ENCODE data around the gene TMEM53.

TMEM53 gene

GRCh38 chr1:44647896-44648295, 26.4 kb downstream of the TMEM53 start:
- no peak for DNase-seq (ENCODE audit: low read depth)

GRCh38 chr1:44646261-44647110, 27.8 kb downstream of the TMEM53 start:
- no peak for DNase-seq (ENCODE audit: low read depth)

GRCh38 chr1:44645476-44646244, 28.6 kb downstream of the TMEM53 start:
- DNase-seq (ENCODE audit: low read depth) = no peak

GRCh38 chr1:44644806-44645205, 29.5 kb downstream of the TMEM53 start:
- no peak for DNase-seq (ENCODE audit: low read depth)

GRCh38 chr1:44643721-44644334, 30.5 kb downstream of the TMEM53 start:
- DNase-seq (ENCODE audit: low read depth) = no peak

- DNase-seq (ENCODE audit: low read depth) = no peak
Observed at GRCh38 chr1:44642925-44643324, 31.4 kb downstream of the TMEM53 start.

- no peak for DNase-seq (ENCODE audit: low read depth)
Observed at GRCh38 chr1:44642255-44642654, 32.0 kb downstream of the TMEM53 start.

GRCh38 chr1:44641126-44642102, 32.9 kb downstream of the TMEM53 start:
- no peak for DNase-seq (ENCODE audit: low read depth)

GRCh38 chr1:44640200-44640853, 34.0 kb downstream of the TMEM53 start:
- DNase-seq (ENCODE audit: low read depth) = no peak

GRCh38 chr1:44637702-44638411, 36.4 kb downstream of the TMEM53 start:
- DNase-seq (ENCODE audit: low read depth) = no peak

- no peak for DNase-seq (ENCODE audit: low read depth)
Observed at GRCh38 chr1:44636688-44637598, 37.3 kb downstream of the TMEM53 start.

- DNase-seq (ENCODE audit: low read depth) = no peak
Observed at GRCh38 chr1:44636083-44636687, 38.1 kb downstream of the TMEM53 start.

GRCh38 chr1:44635439-44635838, 38.8 kb downstream of the TMEM53 start:
- DNase-seq (ENCODE audit: low read depth) = no peak

GRCh38 chr1:44634606-44635189, 39.6 kb downstream of the TMEM53 start:
- DNase-seq (ENCODE audit: low read depth) = no peak

- no peak for DNase-seq (ENCODE audit: low read depth)
Observed at GRCh38 chr1:44632598-44632997, 41.7 kb downstream of the TMEM53 start.

GRCh38 chr1:44631647-44632539, 42.4 kb downstream of the TMEM53 start:
- DNase-seq (ENCODE audit: low read depth) = peak; percentile 79

- no peak for DNase-seq (ENCODE audit: low read depth)
Observed at GRCh38 chr1:44631333-44631646, 43.0 kb downstream of the TMEM53 start.

- DNase-seq (ENCODE audit: low read depth) = no peak
Observed at GRCh38 chr1:44630116-44630515, 44.2 kb downstream of the TMEM53 start.

All from T follicular helper cell (primary cell).